Smooth muscle cell (in vitro differentiated cells): ENCODE data around the gene TAF3. TPM values are rescaled to one million over a fixed set of nuclear protein-coding genes. Genes with fewer than 3 reads are reported as not detected.
A peak's percentile ranks its signal among the peaks of the same experiment; 100 is the strongest.

Experiments used
- DNase-seq: peaks from one replicate; lab custom pipeline; 2025; ENCODE audit not compliant: unreplicated experiment; lab: John Stamatoyannopoulos, UW
- H2AFZ ChIP-seq: fragments of 200-600 bp; sonication (generic); 2 replicates; pipeline ENCODE4 v1.6.0; 2016; ENCODE audit warnings: antibody characterized with exemption, low read depth, mild to moderate bottlenecking
- H3F3A ChIP-seq: fragments of 200-600 bp; sonication (generic); 2 replicates; pipeline ENCODE4 v1.6.0; 2017; ENCODE audit warnings: antibody characterized with exemption, low read depth
- H3K27ac ChIP-seq: fragments of 200-600 bp; sonication (generic); 2 replicates; pipeline ENCODE4 v1.5.1; 2016; ENCODE audit warnings: low read depth, mild to moderate bottlenecking
- H3K27me3 ChIP-seq: fragments of 200-600 bp; sonication (generic); 2 replicates; pipeline ENCODE4 v1.6.1; 2016; ENCODE audit warnings: low read depth, mild to moderate bottlenecking
- H3K36me3 ChIP-seq: fragments of 200-600 bp; sonication (generic); 2 replicates; pipeline ENCODE4 v1.5.1; 2016; ENCODE audit warnings: low read depth
- H3K4me1 ChIP-seq: fragments of 200-600 bp; sonication (generic); 2 replicates; pipeline ENCODE4 v1.5.1; 2016; ENCODE audit warnings: low read depth
- H3K4me2 ChIP-seq: fragments of 200-600 bp; sonication (generic); 2 replicates; pipeline ENCODE4 v1.6.0; 2016; ENCODE audit warnings: mild to moderate bottlenecking
- H3K4me3 ChIP-seq: fragments of 200-600 bp; sonication (generic); 2 replicates; pipeline ENCODE4 v1.5.1; 2016; ENCODE audit warnings: mild to moderate bottlenecking
- H3K79me2 ChIP-seq: fragments of 200-600 bp; sonication (generic); 2 replicates; pipeline ENCODE4 v1.6.0; 2016; ENCODE audit warnings: low read depth, mild to moderate bottlenecking
- H3K9ac ChIP-seq: fragments of 200-600 bp; sonication (generic); 2 replicates; pipeline ENCODE4 v1.6.0; 2016; ENCODE audit warnings: low read depth
- H3K9me3 ChIP-seq: fragments of 200-600 bp; sonication (generic); replicated peaks from 2 replicates; pipeline ENCODE4 v1.5.1; 2016; ENCODE audit warnings: low read depth
- H4K20me1 ChIP-seq: fragments of 200-600 bp; sonication (generic); 2 replicates; pipeline ENCODE4 v1.6.0; 2016; ENCODE audit warnings: low read depth
- WGBS: methylation state at CpG from one replicate; pipeline ENCODE4 v1.1.7; 2016; ENCODE audit warnings: low lambda C conversion rate; 5-methylcytosine and 5-hydroxymethylcytosine counted together
- polyA plus RNA-seq: library from polyadenylated mRNA; unstranded; fragments of >200 nt; fragmentation: Nextera tagmentation; extraction: Ambion mirVana; gene quantifications from 2 replicates; pipeline ENCODE4 v1.2.1, GENCODE V29; 2016
- total RNA-seq: library from RNA; depleted of rRNA; stranded (reverse); fragments of >200 nt; gene quantifications from 2 replicates; pipeline ENCODE4 v1.2.3, GENCODE V29; 2014
- TF ChIP-seq, protein P1 (sequence below): fragments of 200-600 bp; sonication (generic); IDR thresholded peaks from 2 replicates; pipeline ENCODE4 v1.5.1; 2017; ENCODE audit warnings: borderline replicate concordance, mild to moderate bottlenecking, antibody characterized with exemption; ENCODE audit not compliant: insufficient read depth, poor library complexity, severe bottlenecking

The TAF3 gene
- total and polyA plus RNA-seq, 2 experiments from 2014 or later, result 3.7 to 7.0 TPM

DNA sequence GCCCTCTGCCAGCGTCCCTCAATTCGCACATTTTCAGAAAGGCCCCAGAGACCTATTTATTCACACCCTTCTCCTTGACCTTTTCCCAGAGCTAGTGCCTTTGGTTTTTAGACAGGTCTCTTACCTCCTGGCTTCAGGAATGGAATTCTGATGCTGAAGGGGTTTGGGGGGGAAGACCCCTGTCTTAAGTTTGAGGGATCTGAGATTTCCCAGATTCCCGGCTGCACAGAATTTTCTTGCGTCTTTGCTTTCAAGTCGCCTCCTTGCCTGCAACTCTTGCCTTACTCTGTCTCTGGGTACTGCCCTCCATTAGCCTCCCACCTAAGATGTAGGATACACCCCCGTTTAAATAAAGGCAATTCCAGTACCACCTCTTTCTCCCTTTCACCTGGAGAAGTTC lies 238.1 kb downstream of the TAF3 start:
- H4K20me1 ChIP-seq, result peaks cover 7% of the 10 kb centered on the region
- peak overlapping the region; percentile 60 for H3K9ac ChIP-seq
- peaks cover 18% of the 10 kb centered on the region for H3K27me3 ChIP-seq
- DNase-seq, result no peak
- H3K9me3 ChIP-seq, result no peaks in the 10 kb centered on the region
- peaks cover 10% of the 10 kb centered on the region for H3F3A ChIP-seq
- WGBS, result 16% methylated on average over 6 of the region's 6 CpGs
- H3K4me2 ChIP-seq, result peak overlapping the region; percentile 88
- TF ChIP-seq, protein P1, sequence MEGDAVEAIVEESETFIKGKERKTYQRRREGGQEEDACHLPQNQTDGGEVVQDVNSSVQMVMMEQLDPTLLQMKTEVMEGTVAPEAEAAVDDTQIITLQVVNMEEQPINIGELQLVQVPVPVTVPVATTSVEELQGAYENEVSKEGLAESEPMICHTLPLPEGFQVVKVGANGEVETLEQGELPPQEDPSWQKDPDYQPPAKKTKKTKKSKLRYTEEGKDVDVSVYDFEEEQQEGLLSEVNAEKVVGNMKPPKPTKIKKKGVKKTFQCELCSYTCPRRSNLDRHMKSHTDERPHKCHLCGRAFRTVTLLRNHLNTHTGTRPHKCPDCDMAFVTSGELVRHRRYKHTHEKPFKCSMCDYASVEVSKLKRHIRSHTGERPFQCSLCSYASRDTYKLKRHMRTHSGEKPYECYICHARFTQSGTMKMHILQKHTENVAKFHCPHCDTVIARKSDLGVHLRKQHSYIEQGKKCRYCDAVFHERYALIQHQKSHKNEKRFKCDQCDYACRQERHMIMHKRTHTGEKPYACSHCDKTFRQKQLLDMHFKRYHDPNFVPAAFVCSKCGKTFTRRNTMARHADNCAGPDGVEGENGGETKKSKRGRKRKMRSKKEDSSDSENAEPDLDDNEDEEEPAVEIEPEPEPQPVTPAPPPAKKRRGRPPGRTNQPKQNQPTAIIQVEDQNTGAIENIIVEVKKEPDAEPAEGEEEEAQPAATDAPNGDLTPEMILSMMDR, result no peak
- H3K36me3 ChIP-seq, result no peaks in the 10 kb centered on the region
- H3K4me3 ChIP-seq, result peak overlapping the region; percentile 64
- peaks cover 23% of the 10 kb centered on the region for H3K79me2 ChIP-seq
- peak overlapping the region; percentile 53 for H3K27ac ChIP-seq
- peak overlapping the region; percentile 83 for H2AFZ ChIP-seq
- H3K4me1 ChIP-seq, result peaks cover 34% of the 10 kb centered on the region

DNA sequence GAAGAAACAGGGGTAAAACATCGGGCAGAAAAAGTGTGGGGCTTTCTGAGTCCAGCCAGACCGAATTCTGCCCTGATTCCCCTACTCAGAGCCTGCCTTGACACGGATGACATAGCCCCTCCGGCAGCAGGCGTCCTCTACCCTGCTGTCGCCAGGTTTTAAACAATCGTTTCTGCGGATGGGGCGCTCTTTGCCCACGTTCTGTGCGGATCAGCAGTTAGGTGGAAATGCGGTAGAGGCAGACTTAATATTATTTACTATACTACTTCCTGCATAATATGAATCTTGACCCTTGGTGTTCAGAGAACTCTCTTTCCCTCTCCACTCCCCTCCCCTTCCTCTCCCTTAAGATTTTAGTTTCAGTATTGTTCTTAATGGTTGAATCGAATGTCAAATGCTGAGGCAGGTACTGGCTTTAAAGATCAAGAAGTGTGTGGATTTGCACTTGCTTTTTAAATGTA lies 238.6 kb downstream of the TAF3 start:
- H3K79me2 ChIP-seq, result peaks cover 23% of the 10 kb centered on the region
- peaks cover 34% of the 10 kb centered on the region for H3K4me1 ChIP-seq
- H3K9ac ChIP-seq, result peak overlapping the region; percentile 60
- peaks cover 10% of the 10 kb centered on the region for H3F3A ChIP-seq
- H3K27ac ChIP-seq, result peak overlapping the region; percentile 53
- peak overlapping the region; percentile 64 for H3K4me3 ChIP-seq
- peak overlapping the region; percentile 88 for H3K4me2 ChIP-seq
- WGBS, result 8% methylated on average over 13 of the region's 13 CpGs
- no peaks in the 10 kb centered on the region for H3K36me3 ChIP-seq
- no peaks in the 10 kb centered on the region for H3K9me3 ChIP-seq
- H3K27me3 ChIP-seq, result peaks cover 13% of the 10 kb centered on the region
- no peak for DNase-seq
- H2AFZ ChIP-seq, result peak overlapping the region; percentile 83
- TF ChIP-seq, protein P1, result no peak
- H4K20me1 ChIP-seq, result peaks cover 12% of the 10 kb centered on the region

GRCh38 chr10:8057636-8058273 lies 239.4 kb downstream of the TAF3 start:
- Histone ChIP-seq H3K79me2 (peaks cover 28% of the 10 kb centered on the region), H3K27me3 (peaks cover 4% of the 10 kb centered on the region), H4K20me1 (peaks cover 19% of the 10 kb centered on the region), H2AFZ (no peak overlapping the region), H3K9me3 (no peaks in the 10 kb centered on the region), H3F3A (peaks cover 10% of the 10 kb centered on the region), H3K4me2 (peak overlapping the region; percentile 88), H3K36me3 (no peaks in the 10 kb centered on the region), H3K27ac (peak overlapping the region; percentile 53), H3K4me3 (peak overlapping the region; percentile 64), H3K9ac (no peak overlapping the region), H3K4me1 (peaks cover 40% of the 10 kb centered on the region)
- no peak for DNase-seq
- 28% methylated on average over 15 of the region's 15 CpGs for WGBS
- TF ChIP-seq, protein P1, result no peak
